SK-N-SH (cell line): ENCODE data around the gene TBX6. TPM values are rescaled to one million over a fixed set of nuclear protein-coding genes. Genes with fewer than 3 reads are reported as not detected.

Experiments used
- CTCF ChIA-PET: fragments of 300-600, 350-600 bp; formaldehyde crosslinking; extraction: SDS; loops from one replicate; lab custom pipeline; 2021; lab: Yijun Ruan, JAX
- POLR2A ChIA-PET: fragments of 350-600 bp; sonication (Branson Sonifier 250); formaldehyde crosslinking; extraction: SDS; loops from one replicate; lab custom pipeline; 2020; ENCODE audit warnings: antibody characterized with exemption, inconsistent platforms; lab: Yijun Ruan, JAX
- DNase-seq: peaks from one replicate; pipeline ENCODE4 v3.0.0; 2012
- H2AFZ ChIP-seq: fragments of 200-600 bp; sonication (generic); 2 replicates; pipeline ENCODE4 v1.8.1; 2016; ENCODE audit warnings: antibody characterized with exemption, mild to moderate bottlenecking, low read depth
- H3F3A ChIP-seq: fragments of 200-600 bp; sonication (generic); replicated peaks from 2 replicates; pipeline ENCODE3; 2016; ENCODE audit warnings: antibody characterized with exemption, mild to moderate bottlenecking; ENCODE audit not compliant: insufficient read depth
- H3K27ac ChIP-seq, 2 experiments: fragments of 200-500 bp in 1 of 2; fragments of 200-600 bp in 1 of 2; sonication (Bioruptor generic) in 1 of 2; sonication (generic), shearing (Covaris generic) in 1 of 2; 2 replicates each; pipeline versions ENCODE4 v1.5.1 to v1.6.1; 2014 to 2016; ENCODE audit warnings: low read depth in 2 of 2, inconsistent platforms in 1 of 2, low read length in 1 of 2, mild to moderate bottlenecking in 1 of 2, mixed read lengths in 1 of 2
- H3K27me3 ChIP-seq: fragments of 200-600 bp; sonication (generic), shearing (Covaris generic); 2 replicates; pipeline ENCODE4 v1.6.1; 2016; ENCODE audit warnings: mixed run types; ENCODE audit not compliant: insufficient read depth
- H3K36me3 ChIP-seq, 2 experiments: fragments of 200-500 bp in 1 of 2; fragments of 200-600 bp in 1 of 2; sonication (Bioruptor generic) in 1 of 2; sonication (generic) in 1 of 2; replicated peaks in 1 of 2; 2 replicates each; pipeline versions ENCODE3 to v1.5.1; 2014 to 2016; ENCODE audit warnings: low read length in 1 of 2, mild to moderate bottlenecking in 1 of 2; ENCODE audit not compliant: insufficient read depth in 2 of 2, control insufficient read depth in 1 of 2
- H3K4me1 ChIP-seq, 2 experiments: fragments of 200-500 bp in 1 of 2; fragments of 200-600 bp in 1 of 2; sonication (Bioruptor generic) in 1 of 2; sonication (generic), shearing (Covaris generic) in 1 of 2; 2 replicates each; pipeline versions ENCODE4 v1.5.1 to v1.6.1; 2014 to 2016; ENCODE audit warnings: low read depth in 1 of 2, low read length in 1 of 2, mixed run types in 1 of 2; ENCODE audit not compliant: insufficient read depth in 2 of 2, control insufficient read depth in 1 of 2
- H3K4me2 ChIP-seq: fragments of 200-600 bp; sonication (generic), shearing (Covaris generic); 2 replicates; pipeline ENCODE4 v1.6.1; 2017; ENCODE audit warnings: mixed run types
- H3K4me3 ChIP-seq, 2 experiments: fragments of 200-500 bp in 1 of 2; fragments of 200-600 bp in 1 of 2; sonication (Bioruptor generic) in 1 of 2; sonication (generic), shearing (Covaris generic) in 1 of 2; 2 replicates each; pipeline versions ENCODE4 v1.5.1 to v1.8.1; 2014 to 2016; ENCODE audit warnings: low read depth in 2 of 2, inconsistent platforms in 1 of 2, low read length in 1 of 2, mild to moderate bottlenecking in 1 of 2, mixed read lengths in 1 of 2, moderate library complexity in 1 of 2
- H3K79me2 ChIP-seq: fragments of 200-600 bp; sonication (generic); 2 replicates; pipeline ENCODE4 v1.8.1; 2017; ENCODE audit warnings: mild to moderate bottlenecking; ENCODE audit not compliant: insufficient read depth
- H3K9ac ChIP-seq: fragments of 200-600 bp; sonication (generic); 2 replicates; pipeline ENCODE4 v1.6.1; 2017; ENCODE audit warnings: mixed run types
- H3K9me2 ChIP-seq: fragments of 200-600 bp; sonication (generic); 2 replicates; pipeline ENCODE4 v1.6.1; 2017; ENCODE audit warnings: mixed run types
- H3K9me3 ChIP-seq: fragments of 200-600 bp; sonication (generic); 2 replicates; pipeline ENCODE4 v1.6.1; 2017; ENCODE audit warnings: mixed run types, mild to moderate bottlenecking, moderate library complexity
- H4K20me1 ChIP-seq: fragments of 200-600 bp; sonication (generic); 2 replicates; pipeline ENCODE4 v1.6.1; 2017; ENCODE audit warnings: mild to moderate bottlenecking, mixed run types; ENCODE audit not compliant: insufficient read depth
- EZH2phosphoT487 ChIP-seq: fragments of 200-600 bp; sonication (generic); IDR thresholded peaks from 2 replicates; pipeline ENCODE4 v1.6.1; 2017; ENCODE audit warnings: low read depth, mixed run types, mild to moderate bottlenecking, antibody characterized with exemption, moderate library complexity, borderline replicate concordance
- FOXJ3 ChIP-seq: sonication (generic); formaldehyde crosslinking; IDR thresholded peaks from 2 replicates; pipeline ENCODE4 v1.5.1; 2020; ENCODE audit warnings: mild to moderate bottlenecking, missing genetic modification reagents
- GABPA ChIP-seq: IDR thresholded peaks from 2 replicates; pipeline ENCODE4 v1.4.0; 2012; ENCODE audit warnings: low read depth, mild to moderate bottlenecking
- MEF2A ChIP-seq: IDR thresholded peaks from 2 replicates; pipeline ENCODE4 v1.4.0; 2012; ENCODE audit warnings: low read depth, borderline replicate concordance
- POLR2AphosphoS5 ChIP-seq: IDR thresholded peaks from 2 replicates; pipeline ENCODE4 v1.6.1; 2012; ENCODE audit warnings: low read depth, low read length
- RAD21 ChIP-seq: IDR thresholded peaks from 2 replicates; pipeline ENCODE4 v1.6.1; 2012; ENCODE audit warnings: mild to moderate bottlenecking, low read length
- RCOR1 ChIP-seq: fragments of 150-350 bp; IDR thresholded peaks from 2 replicates; pipeline ENCODE4 v1.6.1; 2017; ENCODE audit warnings: antibody characterized with exemption, low read length
- RXRA ChIP-seq: IDR thresholded peaks from 2 replicates; pipeline ENCODE4 v1.4.0; 2012; ENCODE audit warnings: low read depth, mild to moderate bottlenecking, borderline replicate concordance
- SMC3 ChIP-seq: IDR thresholded peaks from 2 replicates; pipeline ENCODE4 v1.6.1; 2012; ENCODE audit warnings: low read depth, low read length, improper control_type of control experiment
- TAF1 ChIP-seq: IDR thresholded peaks from 2 replicates; pipeline ENCODE4 v1.6.1; 2012; ENCODE audit warnings: low read depth, mild to moderate bottlenecking, low read length, moderate library complexity, borderline replicate concordance
- TCF12 ChIP-seq: IDR thresholded peaks from 2 replicates; pipeline ENCODE4 v1.4.0; 2012
- YY1 ChIP-seq: IDR thresholded peaks from 2 replicates; pipeline ENCODE4 v1.4.0; 2012; ENCODE audit warnings: low read depth, mild to moderate bottlenecking
- WGBS: methylation state at CpG from one replicate; pipeline ENCODE4 v1.1.6; 2017; ENCODE audit warnings: low lambda C conversion rate; 5-methylcytosine and 5-hydroxymethylcytosine counted together
- polyA plus RNA-seq, 3 experiments: library from polyadenylated mRNA; depleted of rRNA; stranded (reverse); fragments of >200 nt; gene quantifications; 2 replicates each; pipeline ENCODE4 v1.2.3, GENCODE V29; 2012
- TF ChIP-seq, protein P1 (sequence below): fragments of 200-600 bp; sonication (generic); IDR thresholded peaks from 2 replicates; pipeline ENCODE4 v1.6.1; 2017; ENCODE audit warnings: antibody characterized with exemption, mild to moderate bottlenecking, moderate library complexity
- TF ChIP-seq, protein P2 (sequence below): fragments of 150-350 bp; IDR thresholded peaks from 2 replicates; pipeline ENCODE4 v1.6.1; 2017; ENCODE audit warnings: antibody characterized with exemption, low read length, low read depth, borderline replicate concordance
- TF ChIP-seq, protein P3 (sequence below): fragments of 150-350 bp; IDR thresholded peaks from 2 replicates; pipeline ENCODE4 v1.6.1; 2016; ENCODE audit warnings: mild to moderate bottlenecking, low read depth, low read length
- TF ChIP-seq, protein P4 (sequence below): IDR thresholded peaks from 2 replicates; pipeline ENCODE4 v1.4.0; 2012; ENCODE audit warnings: low read depth, borderline replicate concordance

The TBX6 gene
- polyA plus RNA-seq, 1 of the 3 experiments (the other 2 are of a cell fraction) = 0.18 TPM

DNA sequence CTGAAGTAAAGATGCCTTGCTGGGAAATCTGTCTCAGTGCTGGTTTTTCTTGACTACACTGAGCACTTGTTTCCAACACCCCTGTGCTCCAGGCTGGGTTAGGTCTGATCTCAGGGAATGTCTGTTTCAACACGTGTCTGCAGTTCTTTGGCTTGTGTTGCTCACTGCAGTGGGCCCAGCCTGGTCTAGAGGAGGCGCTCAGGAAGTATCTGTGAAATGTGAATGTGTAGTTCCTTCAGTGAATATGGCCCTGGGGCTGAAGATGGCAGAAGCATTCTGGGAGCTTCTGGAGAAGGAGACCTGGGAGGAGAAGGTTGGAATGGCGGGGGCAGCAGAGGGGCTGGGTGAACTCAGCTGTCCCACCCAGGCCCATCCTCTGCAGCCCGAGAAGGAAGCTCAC is 12.4 kb upstream of the TBX6 start:
- Histone ChIP-seq H3K9me2 (no peaks in the 10 kb centered on the region), H3K36me3 (peaks cover 0 to 7% of the 10 kb centered on the region in 2 experiments), H3K9ac (no peak overlapping the region), H3K79me2 (no peaks in the 10 kb centered on the region), H3K27me3 (no peaks in the 10 kb centered on the region), H3F3A (no peaks in the 10 kb centered on the region), H2AFZ (no peak overlapping the region), H3K9me3 (no peaks in the 10 kb centered on the region), H3K4me2 (no peak overlapping the region), H3K4me3 (no peak overlapping the region), H3K27ac (no peak overlapping the region), H4K20me1 (no peaks in the 10 kb centered on the region), H3K4me1 (no peaks in the 10 kb centered on the region)
- no peak for DNase-seq
- ChIA-PET POLR2A (no interaction called here), CTCF (interaction anchor here (3.3 to 4.5 kb wide), 2 partner anchors 9 to 12 kb away, joined by 14 to 39 read pairs; partner anchors contain the start of genes GDPD3 and TBX6)
- WGBS = 81% methylated on average over 4 of the region's 4 CpGs
- TF ChIP-seq EZH2phosphoT487 (no peak), POLR2AphosphoS5 (no peak), GABPA (no peak)
- TF ChIP-seq, protein P1, sequence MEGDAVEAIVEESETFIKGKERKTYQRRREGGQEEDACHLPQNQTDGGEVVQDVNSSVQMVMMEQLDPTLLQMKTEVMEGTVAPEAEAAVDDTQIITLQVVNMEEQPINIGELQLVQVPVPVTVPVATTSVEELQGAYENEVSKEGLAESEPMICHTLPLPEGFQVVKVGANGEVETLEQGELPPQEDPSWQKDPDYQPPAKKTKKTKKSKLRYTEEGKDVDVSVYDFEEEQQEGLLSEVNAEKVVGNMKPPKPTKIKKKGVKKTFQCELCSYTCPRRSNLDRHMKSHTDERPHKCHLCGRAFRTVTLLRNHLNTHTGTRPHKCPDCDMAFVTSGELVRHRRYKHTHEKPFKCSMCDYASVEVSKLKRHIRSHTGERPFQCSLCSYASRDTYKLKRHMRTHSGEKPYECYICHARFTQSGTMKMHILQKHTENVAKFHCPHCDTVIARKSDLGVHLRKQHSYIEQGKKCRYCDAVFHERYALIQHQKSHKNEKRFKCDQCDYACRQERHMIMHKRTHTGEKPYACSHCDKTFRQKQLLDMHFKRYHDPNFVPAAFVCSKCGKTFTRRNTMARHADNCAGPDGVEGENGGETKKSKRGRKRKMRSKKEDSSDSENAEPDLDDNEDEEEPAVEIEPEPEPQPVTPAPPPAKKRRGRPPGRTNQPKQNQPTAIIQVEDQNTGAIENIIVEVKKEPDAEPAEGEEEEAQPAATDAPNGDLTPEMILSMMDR = no peak
- TF ChIP-seq, protein P2, sequence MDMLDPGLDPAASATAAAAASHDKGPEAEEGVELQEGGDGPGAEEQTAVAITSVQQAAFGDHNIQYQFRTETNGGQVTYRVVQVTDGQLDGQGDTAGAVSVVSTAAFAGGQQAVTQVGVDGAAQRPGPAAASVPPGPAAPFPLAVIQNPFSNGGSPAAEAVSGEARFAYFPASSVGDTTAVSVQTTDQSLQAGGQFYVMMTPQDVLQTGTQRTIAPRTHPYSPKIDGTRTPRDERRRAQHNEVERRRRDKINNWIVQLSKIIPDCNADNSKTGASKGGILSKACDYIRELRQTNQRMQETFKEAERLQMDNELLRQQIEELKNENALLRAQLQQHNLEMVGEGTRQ = no peak

DNA sequence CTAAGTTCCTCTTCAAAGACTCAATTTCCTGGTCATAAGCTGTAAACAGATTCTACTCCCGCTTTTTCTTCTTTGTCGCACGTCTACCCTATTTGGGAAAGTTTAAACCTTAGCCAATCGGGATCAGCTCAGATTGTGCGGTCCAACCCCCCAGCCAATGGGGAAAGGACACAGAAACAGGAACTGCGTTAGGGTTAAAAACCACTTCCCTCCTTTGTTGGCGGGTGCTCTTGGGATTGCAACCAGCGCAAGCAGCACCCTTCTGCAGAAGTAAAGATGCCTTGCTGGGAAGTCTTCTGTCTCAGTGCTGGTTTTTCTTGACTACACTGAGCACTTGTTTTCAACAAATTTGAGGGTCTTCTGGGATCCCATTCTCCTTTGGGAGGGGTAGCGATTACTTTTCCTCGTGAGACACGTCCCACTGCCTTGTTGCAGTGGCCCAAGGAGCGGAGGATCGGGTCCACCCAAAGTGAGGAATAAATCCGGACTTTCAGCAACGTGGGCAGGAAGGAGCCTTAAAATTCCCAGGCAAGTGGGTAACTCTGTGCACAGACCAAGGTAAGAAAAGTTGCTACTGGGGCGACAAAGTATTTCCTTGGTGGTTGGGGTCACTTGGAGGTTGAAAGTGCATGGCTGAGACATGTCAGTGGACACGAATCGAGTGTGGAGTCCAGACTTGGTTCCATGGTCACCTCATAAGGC is 5.3 kb upstream of the TBX6 start:
- Histone ChIP-seq H3K9ac (no peak overlapping the region), H3K4me2 (0 out of 2 replicates have a peak overlapping the region, but pooled peaks have one; percentile 69), H4K20me1 (no peaks in the 10 kb centered on the region), H3F3A (peaks cover 11% of the 10 kb centered on the region), H3K27me3 (no peaks in the 10 kb centered on the region), H3K27ac (peak overlapping the region; percentile 51 to 85; a peak in 3 of 4 replicates), H3K79me2 (peaks cover 4% of the 10 kb centered on the region; the same call in 1 of the 2 replicates), H3K36me3 (no peaks in the 10 kb centered on the region), H3K4me1 (peaks cover 0 to 27% of the 10 kb centered on the region in 2 experiments; a peak in 1 of 4 replicates), H3K9me3 (no peaks in the 10 kb centered on the region), H3K9me2 (no peaks in the 10 kb centered on the region), H2AFZ (peak overlapping the region; percentile 75; the same call in 1 of the 2 replicates), H3K4me3 (peak overlapping the region in 1 of 2 experiments; percentile 63; a peak in 1 of 4 replicates)
- TF ChIP-seq TAF1 (no peak), RAD21 (no peak), MEF2A (no peak), YY1 (no peak), RXRA (no peak), SMC3 (no peak), FOXJ3 (CRISPR knock-in tag) (no peak), RCOR1 (no peak), TCF12 (no peak)
- TF ChIP-seq, protein P3, sequence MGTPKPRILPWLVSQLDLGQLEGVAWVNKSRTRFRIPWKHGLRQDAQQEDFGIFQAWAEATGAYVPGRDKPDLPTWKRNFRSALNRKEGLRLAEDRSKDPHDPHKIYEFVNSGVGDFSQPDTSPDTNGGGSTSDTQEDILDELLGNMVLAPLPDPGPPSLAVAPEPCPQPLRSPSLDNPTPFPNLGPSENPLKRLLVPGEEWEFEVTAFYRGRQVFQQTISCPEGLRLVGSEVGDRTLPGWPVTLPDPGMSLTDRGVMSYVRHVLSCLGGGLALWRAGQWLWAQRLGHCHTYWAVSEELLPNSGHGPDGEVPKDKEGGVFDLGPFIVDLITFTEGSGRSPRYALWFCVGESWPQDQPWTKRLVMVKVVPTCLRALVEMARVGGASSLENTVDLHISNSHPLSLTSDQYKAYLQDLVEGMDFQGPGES = no peak
- TF ChIP-seq, protein P1 = no peak
- TF ChIP-seq, protein P4, sequence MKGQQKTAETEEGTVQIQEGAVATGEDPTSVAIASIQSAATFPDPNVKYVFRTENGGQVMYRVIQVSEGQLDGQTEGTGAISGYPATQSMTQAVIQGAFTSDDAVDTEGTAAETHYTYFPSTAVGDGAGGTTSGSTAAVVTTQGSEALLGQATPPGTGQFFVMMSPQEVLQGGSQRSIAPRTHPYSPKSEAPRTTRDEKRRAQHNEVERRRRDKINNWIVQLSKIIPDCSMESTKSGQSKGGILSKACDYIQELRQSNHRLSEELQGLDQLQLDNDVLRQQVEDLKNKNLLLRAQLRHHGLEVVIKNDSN = no peak
- WGBS = 95% methylated on average over 18 of the region's 18 CpGs
- no peak for DNase-seq
- CTCF ChIA-PET = interaction anchor here (1.4 to 2.2 kb wide), 2 partner anchors 15 to 23 kb away, joined by 3 to 12 read pairs; partner anchors contain the start of gene GDPD3
- POLR2A ChIA-PET = interaction anchor here (1.4 kb wide), 1 partner anchor 32 kb away, joined by 5 read pairs; the partner anchor contains the start of gene ALDOA
